ES-I3 (cell line): Measurements from ENCODE around the gene IFITM10.
"Not testable (repeated sequence)": the region's sequence is repeated elsewhere in the genome, so short reads cannot be mapped to it uniquely, and the experiment has no call there.

Experiments used
- H3K36me3 ChIP-seq: 2 replicates; pipeline ENCODE4 v1.6.1; 2013; ENCODE audit warnings: mild to moderate bottlenecking, low read length, control low read depth, moderate library complexity; ENCODE audit not compliant: insufficient read depth
- H3K4me1 ChIP-seq: 2 replicates; pipeline ENCODE4 v1.6.1; 2013; ENCODE audit warnings: mild to moderate bottlenecking, control low read depth, low read length; ENCODE audit not compliant: insufficient read depth
- H3K9ac ChIP-seq: 2 replicates; pipeline ENCODE4 v1.6.1; 2013; ENCODE audit warnings: low read depth, mild to moderate bottlenecking, low read length, moderate library complexity
- H3K9me3 ChIP-seq: 2 replicates; pipeline ENCODE4 v1.6.1; 2013; ENCODE audit warnings: mild to moderate bottlenecking, low read length, moderate library complexity; ENCODE audit not compliant: control insufficient read depth, insufficient read depth

The IFITM10 gene

GRCh38 chr11:1694846-1695547, 55.4 kb downstream of the IFITM10 start:
- H3K9ac ChIP-seq: no peak overlapping the region
- H3K4me1 ChIP-seq: no peaks in the 10 kb centered on the region; the same call in 1 of the 2 replicates
- no peaks in the 10 kb centered on the region for H3K9me3 ChIP-seq
- no peaks in the 10 kb centered on the region for H3K36me3 ChIP-seq

- Histone ChIP-seq H3K9me3 (no peaks in the 10 kb centered on the region), H3K9ac (peak overlapping the region; percentile 77; the same call in 1 of the 2 replicates), H3K4me1 (no peaks in the 10 kb centered on the region; the same call in 1 of the 2 replicates), H3K36me3 (no peaks in the 10 kb centered on the region)
Observed at GRCh38 chr11:1694064-1694845, 56.1 kb downstream of the IFITM10 start.

GRCh38 chr11:1693327-1694063, 56.9 kb downstream of the IFITM10 start:
- Histone ChIP-seq H3K9me3 (no peaks in the 10 kb centered on the region), H3K9ac (peak overlapping the region; percentile 77), H3K36me3 (no peaks in the 10 kb centered on the region), H3K4me1 (no peaks in the 10 kb centered on the region; the same call in 1 of the 2 replicates)

- Histone ChIP-seq H3K36me3 (no peaks in the 10 kb centered on the region), H3K9me3 (no peaks in the 10 kb centered on the region), H3K4me1 (no peaks in the 10 kb centered on the region; the same call in 1 of the 2 replicates), H3K9ac (peak overlapping the region; percentile 77; the same call in 1 of the 2 replicates)
Observed at GRCh38 chr11:1692708-1693326, 57.6 kb downstream of the IFITM10 start.

- Histone ChIP-seq H3K9ac (no peak overlapping the region), H3K9me3 (no peaks in the 10 kb centered on the region), H3K36me3 (no peaks in the 10 kb centered on the region), H3K4me1 (no peaks in the 10 kb centered on the region; the same call in 1 of the 2 replicates)
Observed at GRCh38 chr11:1691878-1692707, 58.3 kb downstream of the IFITM10 start.

- no peaks in the 10 kb centered on the region for H3K36me3 ChIP-seq
- H3K9ac ChIP-seq: no peak overlapping the region
- H3K9me3 ChIP-seq: no peaks in the 10 kb centered on the region
- H3K4me1 ChIP-seq: no peaks in the 10 kb centered on the region; the same call in 1 of the 2 replicates
Observed at GRCh38 chr11:1691026-1691877, 59.1 kb downstream of the IFITM10 start.

- Histone ChIP-seq H3K9me3 (no peaks in the 10 kb centered on the region), H3K36me3 (no peaks in the 10 kb centered on the region), H3K9ac (no peak overlapping the region), H3K4me1 (no peaks in the 10 kb centered on the region; the same call in 1 of the 2 replicates)
Observed at GRCh38 chr11:1690167-1691025, 60.0 kb downstream of the IFITM10 start.

GRCh38 chr11:1689250-1690166, 60.9 kb downstream of the IFITM10 start:
- not testable (repeated sequence) for H3K9me3 ChIP-seq, H3K4me1 ChIP-seq, H3K36me3 ChIP-seq, H3K9ac ChIP-seq

GRCh38 chr11:1688336-1688947, 62.0 kb downstream of the IFITM10 start:
- not testable (repeated sequence) for H3K9ac ChIP-seq, H3K4me1 ChIP-seq, H3K36me3 ChIP-seq, H3K9me3 ChIP-seq

GRCh38 chr11:1686220-1686619, 64.2 kb downstream of the IFITM10 start:
- not testable (repeated sequence) for H3K9ac ChIP-seq, H3K36me3 ChIP-seq, H3K9me3 ChIP-seq, H3K4me1 ChIP-seq
